HFF-Myc (cell line): Measurements from ENCODE around the gene AHI1.
"Not testable (repeated sequence)": the region's sequence is repeated elsewhere in the genome, so short reads cannot be mapped to it uniquely, and the experiment has no call there.

Experiments
- DNase-seq: peaks from one replicate; pipeline ENCODE4 v3.0.0-alpha.2; 2011; ENCODE audit warnings: low read depth; ENCODE audit errors: extremely low read depth
- H3K4me3 ChIP-seq: replicated peaks from 2 replicates; pipeline ENCODE4 v1.5.1; 2011; ENCODE audit warnings: low read depth, mild to moderate bottlenecking, control low read depth, low read length
- TF ChIP-seq, protein P1 (sequence below): IDR thresholded peaks from 2 replicates; pipeline ENCODE4 v1.5.1; 2012; ENCODE audit warnings: mild to moderate bottlenecking, low read depth, low read length, control low read depth; ENCODE audit errors: missing control alignments

AHI1 gene

GRCh38 chr6:135382182-135382628 is 115.3 kb downstream of the AHI1 start:
- TF ChIP-seq, protein P1, sequence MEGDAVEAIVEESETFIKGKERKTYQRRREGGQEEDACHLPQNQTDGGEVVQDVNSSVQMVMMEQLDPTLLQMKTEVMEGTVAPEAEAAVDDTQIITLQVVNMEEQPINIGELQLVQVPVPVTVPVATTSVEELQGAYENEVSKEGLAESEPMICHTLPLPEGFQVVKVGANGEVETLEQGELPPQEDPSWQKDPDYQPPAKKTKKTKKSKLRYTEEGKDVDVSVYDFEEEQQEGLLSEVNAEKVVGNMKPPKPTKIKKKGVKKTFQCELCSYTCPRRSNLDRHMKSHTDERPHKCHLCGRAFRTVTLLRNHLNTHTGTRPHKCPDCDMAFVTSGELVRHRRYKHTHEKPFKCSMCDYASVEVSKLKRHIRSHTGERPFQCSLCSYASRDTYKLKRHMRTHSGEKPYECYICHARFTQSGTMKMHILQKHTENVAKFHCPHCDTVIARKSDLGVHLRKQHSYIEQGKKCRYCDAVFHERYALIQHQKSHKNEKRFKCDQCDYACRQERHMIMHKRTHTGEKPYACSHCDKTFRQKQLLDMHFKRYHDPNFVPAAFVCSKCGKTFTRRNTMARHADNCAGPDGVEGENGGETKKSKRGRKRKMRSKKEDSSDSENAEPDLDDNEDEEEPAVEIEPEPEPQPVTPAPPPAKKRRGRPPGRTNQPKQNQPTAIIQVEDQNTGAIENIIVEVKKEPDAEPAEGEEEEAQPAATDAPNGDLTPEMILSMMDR = no peak
- H3K4me3 ChIP-seq = no peak overlapping the region
- DNase-seq = no peak

DNA sequence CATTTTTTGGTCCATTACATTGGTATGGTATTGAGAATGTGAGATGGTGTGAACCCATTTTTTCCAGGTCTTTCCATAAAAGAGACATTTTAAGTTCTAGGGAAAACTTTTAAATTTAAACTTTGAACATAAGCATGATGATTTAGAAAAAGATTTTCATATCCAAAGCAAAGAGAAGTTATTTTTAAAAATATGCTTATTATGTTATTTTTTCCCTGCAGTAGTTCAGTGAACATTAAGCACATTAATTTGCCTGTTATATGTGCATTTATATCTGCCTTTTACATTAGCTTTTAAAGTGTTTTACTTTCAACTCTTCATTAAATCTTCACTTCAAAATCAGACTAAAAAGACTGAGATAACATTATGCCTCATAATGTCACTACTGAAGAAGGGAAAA is 116.7 kb downstream of the AHI1 start:
- H3K4me3 ChIP-seq = no peak overlapping the region
- TF ChIP-seq, protein P1 = no peak
- DNase-seq = no peak

DNA sequence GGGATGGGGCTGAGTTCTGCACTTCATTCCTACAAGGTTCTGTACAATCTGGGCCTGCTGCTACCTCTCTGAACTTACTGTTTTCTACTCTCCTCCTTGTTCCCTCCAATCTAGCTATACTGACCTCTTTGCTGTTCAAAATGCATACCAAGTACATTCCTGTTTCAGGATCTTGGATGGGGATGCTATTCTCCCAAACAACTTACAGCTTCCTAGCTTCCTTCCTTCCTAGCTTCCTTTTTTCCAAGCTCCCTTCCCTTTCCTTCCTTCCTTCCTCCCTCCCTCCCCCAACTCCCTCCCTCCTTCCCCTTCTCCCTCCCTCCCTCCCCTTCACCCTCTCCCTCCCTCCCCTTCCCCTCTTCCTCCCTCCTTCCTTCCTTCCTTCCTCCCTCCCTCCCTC is 117.9 kb downstream of the AHI1 start:
- TF ChIP-seq, protein P1 = no peak
- H3K4me3 ChIP-seq = no peak overlapping the region
- DNase-seq = no peak

- DNase-seq = no peak
- H3K4me3 ChIP-seq = no peak overlapping the region
- TF ChIP-seq, protein P1 = no peak
These were observed 124.8 kb downstream of the AHI1 start for GRCh38 chr6:135372758-135373157.

GRCh38 chr6:135363622-135364021 is 133.9 kb downstream of the AHI1 start:
- not testable (repeated sequence) for H3K4me3 ChIP-seq

DNA sequence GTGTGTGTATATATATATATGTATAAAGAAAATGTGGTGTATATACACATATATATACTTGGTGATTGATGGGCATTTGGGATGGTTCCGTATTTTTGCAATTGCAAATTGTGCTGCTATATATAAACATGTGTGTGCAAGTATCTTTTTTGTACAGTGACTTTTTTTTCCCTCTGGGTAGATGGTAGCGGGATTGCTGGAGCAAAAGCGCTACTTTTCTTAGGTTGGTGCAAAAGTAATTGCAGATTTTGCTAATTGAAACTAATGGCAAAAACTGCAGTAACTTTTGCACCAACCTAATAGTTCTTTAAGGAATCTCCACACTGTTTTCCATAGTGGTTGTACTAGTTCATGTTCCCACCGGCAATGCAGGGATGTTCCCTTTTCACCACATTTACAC is 135.4 kb downstream of the AHI1 start:
- TF ChIP-seq, protein P1 = no peak
- no peak for DNase-seq
- no peak overlapping the region for H3K4me3 ChIP-seq

More at GRCh38 chr6:135363622-135364021, 133.9 kb downstream of the AHI1 start:
- not testable (repeated sequence) for DNase-seq

GRCh38 chr6:135360222-135360621 is 137.3 kb downstream of the AHI1 start:
- no peak for DNase-seq
- H3K4me3 ChIP-seq = no peak overlapping the region
- TF ChIP-seq, protein P1 = no peak
